ENCODE measurements around the gene EEA1.

GRCh38 chr12:92730758-92731157, 198.3 kb downstream of the EEA1 start:
- TF ChIP-seq HDGF (IDR thresholded peaks at IDR 0.05; ENCODE audit: borderline replicate concordance) (no peak), SP1 (IDR thresholded peaks at IDR 0.05) (no peak), SUZ12 (IDR thresholded peaks at IDR 0.05) (no peak), L3MBTL2 (conservative IDR thresholded peaks at IDR 0.05) (no peak), FOXM1 (IDR thresholded peaks at IDR 0.05; ENCODE audit: borderline replicate concordance) (no peak), ELF4 (IDR thresholded peaks at IDR 0.05) (no peak), ARNT (IDR thresholded peaks at IDR 0.05) (no peak), FOXA1 (IDR thresholded peaks at IDR 0.05) (no peak), PKNOX1 (IDR thresholded peaks at IDR 0.05) (no peak), NFRKB (IDR thresholded peaks at IDR 0.05) (no peak), LEF1 (IDR thresholded peaks at IDR 0.05; ENCODE audit: borderline replicate concordance) (no peak)

All from HEK293T (cell line).